Thymus (tissue), 11 donors: Measurements from ENCODE around the gene NEU2. TPM values are rescaled to one million over a fixed set of nuclear protein-coding genes. Genes with fewer than 3 reads are reported as not detected.
"Not testable (repeated sequence)": the region's sequence is repeated elsewhere in the genome, so short reads cannot be mapped to it uniquely, and the experiment has no call there.

Experiments used
- DNase-seq, 9 donors: peaks; one replicate each; pipeline ENCODE4 v3.0.0-alpha.2; 2013; ENCODE audit warnings: low spot score in 9 of 9, low read depth in 6 of 9, missing footprints in 1 of 9
- H3K27ac ChIP-seq, 2 donors: one replicate each; pipeline ENCODE4 v1.5.1; 2013; ENCODE audit warnings: control low read depth in 1 of 2, low read depth in 1 of 2, low read length in 1 of 2, mild to moderate bottlenecking in 1 of 2, moderate library complexity in 1 of 2
- H3K27me3 ChIP-seq, 2 donors: one replicate each; pipeline ENCODE4 v1.5.1; 2013; ENCODE audit warnings: low read length in 1 of 2; ENCODE audit not compliant: control insufficient read depth in 2 of 2, insufficient read depth in 1 of 2
- H3K36me3 ChIP-seq, 2 donors: one replicate each; pipeline ENCODE4 v1.5.1; 2013; ENCODE audit warnings: low read length in 1 of 2, mild to moderate bottlenecking in 1 of 2, moderate library complexity in 1 of 2; ENCODE audit not compliant: control insufficient read depth in 2 of 2, insufficient read depth in 2 of 2
- H3K4me1 ChIP-seq, 2 donors: one replicate each; pipeline ENCODE4 v1.5.1; 2013; ENCODE audit warnings: low read length in 2 of 2; ENCODE audit not compliant: control insufficient read depth in 2 of 2, insufficient read depth in 2 of 2
- H3K4me3 ChIP-seq, 2 donors: one replicate each; pipeline ENCODE4 v1.5.1; 2013; ENCODE audit warnings: low read length in 2 of 2, control low read depth in 1 of 2, mild to moderate bottlenecking in 1 of 2
- H3K9me3 ChIP-seq, 2 donors: one replicate each; pipeline ENCODE4 v1.5.1; 2013; ENCODE audit warnings: low read length in 1 of 2, mild to moderate bottlenecking in 1 of 2; ENCODE audit not compliant: control insufficient read depth in 2 of 2, insufficient read depth in 1 of 2
- WGBS: extraction: QIAGEN DNeasy Blood & Tissue Kit; methylation state at CpG from one replicate; pipeline ENCODE4 v1.1.7; 2013; 5-methylcytosine and 5-hydroxymethylcytosine counted together
- polyA plus RNA-seq: library from polyadenylated mRNA; stranded (reverse); fragments of 200-250 nt; gene quantifications from one replicate; pipeline ENCODE4 v1.2.3, GENCODE V29; 2013
- total RNA-seq: library from RNA; stranded (reverse); fragments of 120-200 nt; gene quantifications from one replicate; pipeline ENCODE4 v1.2.4, GENCODE V29; 2013
- donor health status: healthy.

The NEU2 gene
- total and polyA plus RNA-seq, 2 donors, result not detected

- H3K27ac ChIP-seq, result no peak overlapping the region
- no peak overlapping the region for H3K4me3 ChIP-seq
- WGBS, result 74% methylated on average over 4 of the region's 4 CpGs
- H3K4me1 ChIP-seq, result peaks cover 2 to 7% of the 10 kb centered on the region in 2 donors
- H3K27me3 ChIP-seq, result peaks cover 2 to 4% of the 10 kb centered on the region in 2 donors
- DNase-seq, result peak in 1 of 9 donors; percentile 43
- H3K36me3 ChIP-seq, result no peaks in the 10 kb centered on the region
- H3K9me3 ChIP-seq, result no peaks in the 10 kb centered on the region
Observed at GRCh38 chr2:233049194-233049761, 16.8 kb downstream of the NEU2 start.

GRCh38 chr2:233051241-233052149 lies 19.0 kb downstream of the NEU2 start:
- Histone ChIP-seq H3K27ac (no peak overlapping the region), H3K4me3 (no peak overlapping the region), H3K27me3 (peaks cover 2 to 13% of the 10 kb centered on the region in 2 donors), H3K9me3 (no peaks in the 10 kb centered on the region), H3K36me3 (no peaks in the 10 kb centered on the region), H3K4me1 (peaks cover 2 to 10% of the 10 kb centered on the region in 2 donors)
- DNase-seq, result no peak
- 86% methylated on average over 24 of the region's 24 CpGs for WGBS

- not testable (repeated sequence) for H3K27ac ChIP-seq, H3K4me1 ChIP-seq, DNase-seq, H3K9me3 ChIP-seq, H3K4me3 ChIP-seq, H3K36me3 ChIP-seq
- 97% methylated on average over 4 of the region's 4 CpGs for WGBS
- peaks cover 2 to 13% of the 10 kb centered on the region in 2 donors for H3K27me3 ChIP-seq
Observed at GRCh38 chr2:233052517-233052916, 20.0 kb downstream of the NEU2 start.

GRCh38 chr2:233053928-233054784 lies 21.7 kb downstream of the NEU2 start:
- Histone ChIP-seq H3K4me3 (no peak overlapping the region), H3K4me1 (peaks cover 2 to 11% of the 10 kb centered on the region in 2 donors), H3K9me3 (no peaks in the 10 kb centered on the region), H3K27ac (no peak overlapping the region), H3K36me3 (no peaks in the 10 kb centered on the region), H3K27me3 (peaks cover 2 to 13% of the 10 kb centered on the region in 2 donors)
- peak in 3 of 9 donors; percentile 46 to 63 (median 61) for DNase-seq
- WGBS, result 39% methylated on average over 22 of the region's 22 CpGs

- Histone ChIP-seq H3K4me1 (peaks cover 10 to 17% of the 10 kb centered on the region in 2 donors), H3K27ac (no peak overlapping the region), H3K4me3 (no peak overlapping the region), H3K27me3 (peaks cover 2 to 13% of the 10 kb centered on the region in 2 donors), H3K36me3 (no peaks in the 10 kb centered on the region), H3K9me3 (no peaks in the 10 kb centered on the region)
- WGBS, result 98% methylated on average over 2 of the region's 2 CpGs
- no peak for DNase-seq
Observed at GRCh38 chr2:233055362-233055761, 22.9 kb downstream of the NEU2 start.

- DNase-seq, result no peak
- no peak overlapping the region for H3K27ac ChIP-seq
- H3K9me3 ChIP-seq, result no peaks in the 10 kb centered on the region
- H3K36me3 ChIP-seq, result no peaks in the 10 kb centered on the region
- H3K27me3 ChIP-seq, result peaks cover 2 to 13% of the 10 kb centered on the region in 2 donors
- no peak overlapping the region for H3K4me3 ChIP-seq
- 92% methylated on average over 6 of the region's 6 CpGs for WGBS
- H3K4me1 ChIP-seq, result peaks cover 18 to 30% of the 10 kb centered on the region in 2 donors
Observed at GRCh38 chr2:233056961-233057605, 24.6 kb downstream of the NEU2 start.

GRCh38 chr2:233058717-233059546 lies 26.5 kb downstream of the NEU2 start:
- DNase-seq, result no peak
- peak overlapping the region in 1 of 2 donors; percentile 89 for H3K27ac ChIP-seq
- WGBS, result 95% methylated on average over 24 of the region's 24 CpGs
- H3K4me1 ChIP-seq, result peaks cover 29 to 47% of the 10 kb centered on the region in 2 donors
- peaks cover 0 to 12% of the 10 kb centered on the region in 2 donors for H3K27me3 ChIP-seq
- no peak overlapping the region for H3K4me3 ChIP-seq
- H3K36me3 ChIP-seq, result peaks cover 3 to 8% of the 10 kb centered on the region in 2 donors
- H3K9me3 ChIP-seq, result no peaks in the 10 kb centered on the region

GRCh38 chr2:233059547-233059796 lies 27.0 kb downstream of the NEU2 start:
- peaks cover 33 to 48% of the 10 kb centered on the region in 2 donors for H3K4me1 ChIP-seq
- no peaks in the 10 kb centered on the region for H3K9me3 ChIP-seq
- H3K27me3 ChIP-seq, result peaks cover 0 to 7% of the 10 kb centered on the region in 2 donors
- peak overlapping the region in 1 of 2 donors; percentile 77 for H3K4me3 ChIP-seq
- WGBS, result 55% methylated on average over 7 of the region's 7 CpGs
- H3K27ac ChIP-seq, result peak overlapping the region; percentile 89
- peaks cover 9 to 13% of the 10 kb centered on the region in 2 donors for H3K36me3 ChIP-seq
- no peak for DNase-seq
